GM12878 (cell line): Measurements from ENCODE around the gene HDHD3. TPM values are rescaled to one million over a fixed set of nuclear protein-coding genes. Genes with fewer than 3 reads are reported as not detected.

Experiments
- ASH2L ChIP-seq: fragments of 300-600, 200-600 bp; sonication (generic); IDR thresholded peaks from 2 replicates; pipeline ENCODE4 v1.6.1; 2017; ENCODE audit warnings: low read depth, mild to moderate bottlenecking, borderline replicate concordance
- BCL3 ChIP-seq: IDR thresholded peaks from 2 replicates; pipeline ENCODE4 v1.6.1; 2011; ENCODE audit warnings: borderline replicate concordance, low read depth, mild to moderate bottlenecking, moderate library complexity, low read length; ENCODE audit not compliant: insufficient read depth, poor library complexity, severe bottlenecking
- CREB1 ChIP-seq: IDR thresholded peaks from 2 replicates; pipeline ENCODE4 v1.6.1; 2012; ENCODE audit warnings: low read depth, mild to moderate bottlenecking, inconsistent platforms
- EED ChIP-seq: sonication (generic); IDR thresholded peaks from 2 replicates; pipeline ENCODE4 v1.6.1; 2016; ENCODE audit warnings: antibody characterized with exemption, low read depth
- ESRRA ChIP-seq: IDR thresholded peaks from 2 replicates; pipeline ENCODE4 v1.6.1; 2012; ENCODE audit warnings: mild to moderate bottlenecking, low read length, improper control_type of control experiment
- GABPA ChIP-seq: IDR thresholded peaks from 2 replicates; pipeline ENCODE4 v1.6.1; 2014; ENCODE audit warnings: antibody characterized with exemption, low read depth, mild to moderate bottlenecking, inconsistent platforms
- IKZF2 ChIP-seq, 2 experiments: fragments of 450-650 bp; IDR thresholded peaks; 2 replicates each; pipeline ENCODE4 v1.6.1; 2017; ENCODE audit warnings: mild to moderate bottlenecking in 2 of 2, moderate library complexity in 2 of 2
- JUND ChIP-seq: IDR thresholded peaks from 2 replicates; pipeline ENCODE4 v1.6.1; 2012; ENCODE audit warnings: low read depth, mild to moderate bottlenecking, low read length, improper control_type of control experiment, moderate library complexity
- KLF5 ChIP-seq: fragments of 450-650 bp; IDR thresholded peaks from 2 replicates; pipeline ENCODE4 v1.6.1; 2014; ENCODE audit warnings: mild to moderate bottlenecking; ENCODE audit not compliant: partially characterized antibody
- MAX ChIP-seq: IDR thresholded peaks from 2 replicates; pipeline ENCODE4 v1.6.1; 2012; ENCODE audit warnings: low read depth, low read length, improper control_type of control experiment
- MEF2B ChIP-seq: fragments of 450-650 bp; IDR thresholded peaks from 2 replicates; pipeline ENCODE4 v1.6.1; 2018; ENCODE audit warnings: mild to moderate bottlenecking, moderate library complexity; ENCODE audit not compliant: partially characterized antibody, poor library complexity, severe bottlenecking
- MLLT1 ChIP-seq: fragments of 450-650 bp; IDR thresholded peaks from 2 replicates; pipeline ENCODE4 v1.6.1; 2016; ENCODE audit warnings: mild to moderate bottlenecking
- PAX5 ChIP-seq: IDR thresholded peaks from 2 replicates; pipeline ENCODE4 v1.6.1; 2011; ENCODE audit warnings: low read depth, low read length, borderline replicate concordance
- POLR2A ChIP-seq: IDR thresholded peaks from 2 replicates; pipeline ENCODE4 v1.6.1; 2011; ENCODE audit warnings: low read depth, mild to moderate bottlenecking, low read length
- RCOR1 ChIP-seq: conservative IDR thresholded peaks from 2 replicates; pipeline ENCODE4 v1.6.1; 2012; ENCODE audit warnings: low read depth, low read length, improper control_type of control experiment
- SMARCA5 ChIP-seq: fragments of 450-650 bp; IDR thresholded peaks from 2 replicates; pipeline ENCODE4 v1.6.1; 2017; ENCODE audit warnings: mild to moderate bottlenecking
- SREBF2 ChIP-seq: IDR thresholded peaks from 2 replicates; pipeline ENCODE4 v1.6.1; 2012; ENCODE audit warnings: mild to moderate bottlenecking, low read length
- TAF1 ChIP-seq: IDR thresholded peaks from 2 replicates; pipeline ENCODE4 v1.6.1; 2011; ENCODE audit warnings: mild to moderate bottlenecking, low read depth, low read length, borderline replicate concordance
- ZBTB33 ChIP-seq: fragments of 450-650 bp; IDR thresholded peaks from 2 replicates; pipeline ENCODE4 v1.6.1; 2017; ENCODE audit warnings: mild to moderate bottlenecking
- ZNF217 ChIP-seq: fragments of 450-650 bp; IDR thresholded peaks from 2 replicates; pipeline ENCODE4 v1.6.1; 2017; ENCODE audit warnings: antibody characterized with exemption, mild to moderate bottlenecking
- ZNF384 ChIP-seq: IDR thresholded peaks from 2 replicates; pipeline ENCODE4 v1.6.1; 2012; ENCODE audit warnings: low read depth, mild to moderate bottlenecking, low read length, improper control_type of control experiment, borderline replicate concordance
- ZSCAN29 ChIP-seq: fragments of 450-650 bp; IDR thresholded peaks from 2 replicates; pipeline ENCODE4 v1.6.1; 2017; ENCODE audit warnings: mild to moderate bottlenecking, moderate library complexity
- polyA plus RNA-seq, 11 experiments: library from polyadenylated mRNA; depleted of rRNA in 4 of 11; unstranded in 6 of 11; stranded (reverse) in 5 of 11; fragments of >200 nt; fragmentation: Nextera tagmentation in 4 of 11; fragmentation: Illumina TruSeq in 1 of 11; extraction: Ambion mirVana in 4 of 11; extraction: Trizol in 1 of 11; gene quantifications; 1 replicate in 1 of 11; 2 replicates in 10 of 11; pipeline versions ENCODE4 v1.2.1 to v1.2.3, GENCODE V29; 2011 to 2016; ENCODE audit warnings: inconsistent platforms in 2 of 11, missing spikeins in 2 of 11, low read depth in 1 of 11
- total RNA-seq, 4 experiments: library from RNA; depleted of rRNA in 3 of 4; stranded (reverse); fragments of >200 nt in 3 of 4; fragmentation: Illumina TruSeq in 1 of 4; extraction: Trizol in 1 of 4; gene quantifications; 2 replicates each; pipeline versions ENCODE4 v1.2.1 to v1.2.3, GENCODE V29; 2013 to 2021

Gene HDHD3
- total and polyA plus RNA-seq, 10 of the 15 experiments (the other 5 are each of a cell fraction or from before 2014, with no cell fraction given): 1.3 to 29.4 (median 17.9) TPM

GRCh38 chr9:113416149-113416721 lies 39.4 kb upstream of the HDHD3 start (continued):
- peak; percentile 44; the same call in 1 of the 2 replicates for TF ChIP-seq ZNF384
- TF ChIP-seq IKZF2 (IDR thresholded peaks at IDR 0.05): peak; percentile 63 to 70; a peak in 2 of 4 replicates
- peak; percentile 58; the same call in 1 of the 2 replicates for TF ChIP-seq EED
- no peak for TF ChIP-seq MLLT1
- TF ChIP-seq SREBF2: no peak
- no peak for TF ChIP-seq PAX5
- no peak for TF ChIP-seq ASH2L
- TF ChIP-seq ZNF217: no peak
- TF ChIP-seq BCL3: no peak
- peak; percentile 66 for TF ChIP-seq POLR2A
- no peak for TF ChIP-seq GABPA
- peak; percentile 39; the same call in 1 of the 2 replicates for TF ChIP-seq TAF1
- no peak for TF ChIP-seq ESRRA
- no peak for TF ChIP-seq JUND
- TF ChIP-seq MEF2B: no peak
- no peak for TF ChIP-seq CREB1
- TF ChIP-seq ZBTB33: no peak
- TF ChIP-seq RCOR1: 0 out of 2 replicates have a peak, but pooled peaks have one; percentile 33
- no peak for TF ChIP-seq KLF5
- TF ChIP-seq MAX: no peak
- TF ChIP-seq ZSCAN29: no peak
- TF ChIP-seq SMARCA5: no peak
